Measurements from ENCODE around the gene SLC35F1.

The SLC35F1 gene

GRCh38 chr6:118277631-118278030 is 370.6 kb downstream of the SLC35F1 start:
- DNase-seq (ENCODE audit: low spot score), result no peak

GRCh38 chr6:118280210-118280609 is 373.1 kb downstream of the SLC35F1 start:
- DNase-seq (ENCODE audit: low spot score), result no peak

GRCh38 chr6:118281291-118281690 is 374.2 kb downstream of the SLC35F1 start:
- DNase-seq (ENCODE audit: low spot score), result no peak

- DNase-seq (ENCODE audit: low spot score), result peak; percentile 65
Measured at GRCh38 chr6:118283766-118284165, 376.7 kb downstream of the SLC35F1 start.

- DNase-seq (ENCODE audit: low spot score), result peak; percentile 54
Measured at GRCh38 chr6:118284736-118285360, 377.8 kb downstream of the SLC35F1 start.

GRCh38 chr6:118285791-118286190 is 378.7 kb downstream of the SLC35F1 start:
- no peak for DNase-seq (ENCODE audit: low spot score)

GRCh38 chr6:118288355-118289124 is 381.5 kb downstream of the SLC35F1 start:
- DNase-seq (ENCODE audit: low spot score), result no peak

DNA sequence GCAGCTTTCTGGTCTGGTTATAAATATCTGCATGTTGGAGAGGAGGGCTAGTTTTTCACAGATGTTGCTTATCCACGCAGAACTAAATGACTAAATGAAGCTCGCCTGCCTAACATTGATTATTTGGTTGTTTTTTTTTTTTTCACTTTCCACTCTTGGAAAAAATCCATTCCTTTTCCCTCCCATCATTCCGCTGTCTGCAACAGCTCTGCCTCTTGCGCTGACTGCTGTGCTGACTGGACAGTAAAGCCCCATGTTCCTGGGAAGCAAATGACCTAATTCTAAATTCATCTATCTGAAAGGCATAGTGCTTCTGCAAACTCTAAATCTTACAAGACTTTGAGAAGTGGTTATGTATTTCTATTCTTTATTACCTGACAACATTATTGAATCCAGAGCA is 385.5 kb downstream of the SLC35F1 start:
- DNase-seq (ENCODE audit: low spot score), result no peak

- DNase-seq (ENCODE audit: low spot score), result no peak
Measured at GRCh38 chr6:118294906-118295305, 387.8 kb downstream of the SLC35F1 start.

DNA sequence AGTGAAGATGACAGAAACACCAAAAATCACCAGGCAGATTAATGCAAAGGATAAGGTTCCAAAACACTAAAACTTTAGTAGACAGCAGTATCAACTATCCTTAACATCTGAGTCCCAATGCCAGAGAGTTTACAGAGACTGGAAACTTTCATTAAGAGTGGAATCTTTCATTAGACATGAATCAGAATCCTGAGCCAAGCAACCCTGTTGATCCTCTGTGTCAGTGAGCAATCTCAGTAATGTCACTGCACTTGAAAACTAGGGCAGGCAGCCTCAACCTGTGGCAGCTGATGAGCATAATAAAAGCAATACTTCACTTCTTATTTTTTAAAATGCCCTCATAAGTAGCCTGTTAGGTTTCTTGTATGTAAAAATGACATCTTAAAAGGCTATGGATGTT is 388.3 kb downstream of the SLC35F1 start:
- DNase-seq (ENCODE audit: low spot score), result no peak

DNA sequence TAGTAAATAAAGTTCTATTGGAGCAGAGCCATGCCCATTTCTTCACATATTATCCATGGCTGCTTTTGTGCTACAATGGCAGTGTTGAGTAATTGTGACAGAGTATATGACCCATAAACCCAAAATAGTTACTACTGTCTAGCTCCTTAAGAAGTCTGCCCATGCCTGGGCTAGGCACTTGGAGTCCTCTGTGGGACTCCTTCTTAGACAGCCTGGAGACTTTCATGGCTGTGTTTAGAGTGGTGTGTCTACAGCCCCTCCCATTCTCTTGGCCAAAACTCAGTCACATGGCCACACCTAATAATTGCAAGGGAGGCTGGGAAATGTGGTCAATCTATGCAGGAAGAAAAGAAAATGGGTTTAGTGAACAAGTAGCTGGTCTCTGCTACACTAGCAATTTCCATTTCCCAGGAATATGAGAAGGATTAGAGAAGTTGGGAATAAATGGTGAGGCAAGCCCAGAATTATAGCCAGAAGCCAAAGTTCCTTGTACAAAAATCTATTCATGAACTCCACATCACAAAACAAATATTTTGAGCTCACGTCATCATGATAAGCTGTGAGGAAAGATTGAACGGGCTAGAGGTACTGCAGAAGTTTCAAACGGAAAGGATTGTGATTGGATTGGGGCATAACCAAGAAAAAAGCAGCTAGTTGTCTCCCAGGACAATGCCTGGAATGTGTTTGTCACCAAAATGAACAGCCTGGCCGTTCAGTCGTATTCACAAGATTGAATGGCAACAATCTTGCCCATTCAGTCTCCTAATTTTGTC is 389.3 kb downstream of the SLC35F1 start:
- DNase-seq (ENCODE audit: low spot score), result no peak

GRCh38 chr6:118297821-118298220 is 390.8 kb downstream of the SLC35F1 start:
- DNase-seq (ENCODE audit: low spot score), result no peak

- no peak for DNase-seq (ENCODE audit: low spot score)
Measured at GRCh38 chr6:118298476-118299427, 391.7 kb downstream of the SLC35F1 start.

- no peak for DNase-seq (ENCODE audit: low spot score)
Measured at GRCh38 chr6:118299457-118299856, 392.4 kb downstream of the SLC35F1 start.

DNA sequence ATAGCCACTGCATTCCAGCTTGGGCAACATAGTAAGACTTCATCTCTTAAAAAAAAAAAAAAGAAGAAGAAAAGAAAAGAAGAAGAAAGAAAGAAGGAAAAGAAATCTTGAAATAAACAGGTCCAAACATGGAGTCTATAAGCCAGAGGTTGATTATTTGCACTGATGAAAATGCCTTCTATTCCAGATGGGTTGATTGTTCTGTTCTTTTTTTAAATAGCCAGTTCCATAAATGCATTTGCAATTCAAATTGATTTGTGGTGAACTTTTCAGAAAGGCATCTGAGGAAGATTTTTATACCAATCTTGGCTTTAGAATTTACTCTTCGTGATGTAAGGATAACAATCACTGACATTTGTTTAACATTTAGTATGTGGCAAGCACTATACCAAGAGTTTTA is 397.3 kb downstream of the SLC35F1 start:
- no peak for DNase-seq (ENCODE audit: low spot score)

- no peak for DNase-seq (ENCODE audit: low spot score)
Measured at GRCh38 chr6:118305081-118305480, 398.0 kb downstream of the SLC35F1 start.

DNA sequence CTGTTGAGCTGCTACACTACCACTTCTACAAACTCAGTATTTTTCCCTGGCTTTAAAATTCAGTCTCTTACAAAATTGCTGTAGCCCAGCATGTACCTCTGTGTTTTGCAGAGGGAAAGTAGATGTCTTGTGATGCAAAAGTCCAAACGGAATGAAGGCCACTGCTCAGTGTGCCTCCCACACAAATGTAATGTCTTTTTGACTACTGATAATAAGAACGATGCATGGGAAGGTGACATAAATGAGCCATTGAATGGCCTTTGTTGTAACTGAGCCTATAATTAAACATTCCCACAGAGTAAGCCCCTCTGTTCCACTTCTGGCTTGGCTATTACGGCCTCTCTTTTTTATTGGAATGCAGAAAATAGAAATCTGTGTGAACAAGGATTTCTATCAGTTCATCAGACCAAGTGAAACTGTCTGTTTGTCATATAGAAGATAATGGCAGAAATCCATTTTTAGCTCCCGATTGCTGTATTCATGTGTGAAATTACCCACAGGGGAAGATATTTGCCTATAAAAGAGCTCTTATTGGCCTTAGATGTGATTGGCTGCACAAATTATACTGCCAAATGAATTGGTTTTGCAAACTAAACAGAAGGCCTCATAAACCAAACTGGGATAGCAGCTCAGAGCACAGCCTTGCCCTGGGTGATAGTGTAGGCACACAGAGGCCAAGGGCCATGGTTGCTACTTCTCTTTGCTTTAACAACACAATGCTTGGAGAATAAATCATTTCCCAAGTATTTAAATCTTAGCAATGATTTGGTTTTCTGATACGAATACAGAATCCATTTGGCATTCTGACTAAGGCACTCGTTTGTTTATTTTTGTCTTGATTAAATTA is 399.6 kb downstream of the SLC35F1 start:
- DNase-seq (ENCODE audit: low spot score), result no peak

GRCh38 chr6:118307581-118307980 is 400.5 kb downstream of the SLC35F1 start:
- DNase-seq (ENCODE audit: low spot score), result no peak

- no peak for DNase-seq (ENCODE audit: low spot score)
Measured at GRCh38 chr6:118309337-118310093, 402.5 kb downstream of the SLC35F1 start.

DNA sequence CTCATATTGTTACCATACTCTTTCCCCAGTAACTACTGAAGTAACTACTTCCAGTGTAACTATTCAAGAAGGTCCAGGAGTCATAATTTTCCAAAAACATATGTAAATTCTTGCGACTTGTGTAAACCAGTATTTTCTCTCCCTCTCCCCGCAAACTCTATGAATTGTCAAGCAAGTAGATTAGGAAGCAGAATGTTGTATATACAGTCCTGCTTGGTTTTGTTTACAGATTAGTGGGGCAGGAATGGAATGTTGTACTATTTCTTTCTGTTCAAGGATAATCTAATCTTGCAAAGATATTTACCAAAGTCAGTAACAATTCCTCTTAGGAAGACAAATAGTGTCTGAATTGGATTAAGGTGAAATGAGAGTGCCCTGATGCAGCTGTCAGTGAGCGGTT is 406.1 kb downstream of the SLC35F1 start:
- no peak for DNase-seq (ENCODE audit: low spot score)
